ENCODE data around the gene OSR1. TPM values are rescaled to one million over a fixed set of nuclear protein-coding genes. Genes with fewer than 3 reads are reported as not detected.

The OSR1 gene
- total and polyA plus RNA-seq, 2 donors (not counting 1 experiment from before 2014, with no cell fraction given): 11.3 to 13.4 TPM

GRCh38 chr2:19357402-19358241 lies 801 bp downstream of the OSR1 start:
- Histone ChIP-seq H3K36me3 (ENCODE audit: control insufficient read depth, insufficient read depth, low read length) (peaks cover 10% of the 10 kb centered on the region), H3K79me2 (ENCODE audit: control insufficient read depth, insufficient read depth, low read length) (peaks cover 56% of the 10 kb centered on the region), H2AFZ (ENCODE audit: low read length) (peak overlapping the region; percentile 17), H3K9me3 (ENCODE audit: control insufficient read depth, insufficient read depth, low read depth, low read length) (no peaks in the 10 kb centered on the region), H3K4me3 (replicated peaks in 1 of 4; ENCODE audit: control extremely low read depth in 1 of 4, insufficient read depth in 1 of 4, low read depth in 3 of 4, low read length in 4 of 4) (peak overlapping the region; percentile 76 to 92 (median 91)), H4K20me1 (ENCODE audit: control insufficient read depth, extremely low read depth, insufficient read depth, low read length) (no peaks in the 10 kb centered on the region), H3K4me1 (ENCODE audit: control insufficient read depth, extremely low read depth, insufficient read depth, low read length) (peaks cover 8% of the 10 kb centered on the region), H3K9ac (ENCODE audit: insufficient read depth, low read length) (peak overlapping the region; percentile 73), H3K27ac (ENCODE audit: insufficient read depth, low read length) (peak overlapping the region; percentile 72), H3K27me3 (ENCODE audit: control insufficient read depth, insufficient read depth, low read length) (no peaks in the 10 kb centered on the region), H3K4me2 (ENCODE audit: extremely low read depth, insufficient read depth, low read length) (peak overlapping the region; percentile 91)
- no peak for TF ChIP-seq CTCF (conservative IDR thresholded peaks at IDR 0.05 in 1 of 2, IDR thresholded peaks at IDR 0.05 in 1 of 2; ENCODE audit: low read depth in 1 of 2, low read length in 2 of 2)
- no peak for TF ChIP-seq EZH2 (IDR thresholded peaks at IDR 0.05; ENCODE audit: low read length, missing control alignments)
- DNase-seq (ENCODE audit: low read depth in 2 of 2): peak; percentile 20 to 69

GRCh38 chr2:19356545-19357401 lies 1.6 kb downstream of the OSR1 start:
- DNase-seq (ENCODE audit: low read depth in 2 of 2): peak in 1 of 2 donors; percentile 36
- no peaks in the 10 kb centered on the region for H3K9me3 ChIP-seq (ENCODE audit: control insufficient read depth, insufficient read depth, low read depth, low read length)
- H3K4me2 ChIP-seq (ENCODE audit: extremely low read depth, insufficient read depth, low read length): peak overlapping the region; percentile 91
- TF ChIP-seq EZH2 (IDR thresholded peaks at IDR 0.05; ENCODE audit: low read length, missing control alignments) (no peak), CTCF (conservative IDR thresholded peaks at IDR 0.05 in 1 of 2, IDR thresholded peaks at IDR 0.05 in 1 of 2; ENCODE audit: low read depth in 1 of 2, low read length in 2 of 2) (no peak)
- H3K79me2 ChIP-seq (ENCODE audit: control insufficient read depth, insufficient read depth, low read length): peaks cover 56% of the 10 kb centered on the region
- peak overlapping the region; percentile 72 for H3K27ac ChIP-seq (ENCODE audit: insufficient read depth, low read length)
- H3K9ac ChIP-seq (ENCODE audit: insufficient read depth, low read length): peak overlapping the region; percentile 73
- H2AFZ ChIP-seq (ENCODE audit: low read length): no peak overlapping the region
- H3K4me1 ChIP-seq (ENCODE audit: control insufficient read depth, extremely low read depth, insufficient read depth, low read length): peaks cover 8% of the 10 kb centered on the region
- H3K27me3 ChIP-seq (ENCODE audit: control insufficient read depth, insufficient read depth, low read length): no peaks in the 10 kb centered on the region
- H4K20me1 ChIP-seq (ENCODE audit: control insufficient read depth, extremely low read depth, insufficient read depth, low read length): no peaks in the 10 kb centered on the region
- peak overlapping the region; percentile 76 to 92 (median 91) for H3K4me3 ChIP-seq (replicated peaks in 1 of 4; ENCODE audit: control extremely low read depth in 1 of 4, insufficient read depth in 1 of 4, low read depth in 3 of 4, low read length in 4 of 4)
- peaks cover 13% of the 10 kb centered on the region for H3K36me3 ChIP-seq (ENCODE audit: control insufficient read depth, insufficient read depth, low read length)
